ENCODE measurements around the gene ATP5F1E. TPM values are rescaled to one million over a fixed set of nuclear protein-coding genes. Genes with fewer than 3 reads are reported as not detected.

Gene ATP5F1E
- total RNA-seq, 4 donors from 2014 or later: 27.1 to 38.2 (median 33.7) TPM

DNA sequence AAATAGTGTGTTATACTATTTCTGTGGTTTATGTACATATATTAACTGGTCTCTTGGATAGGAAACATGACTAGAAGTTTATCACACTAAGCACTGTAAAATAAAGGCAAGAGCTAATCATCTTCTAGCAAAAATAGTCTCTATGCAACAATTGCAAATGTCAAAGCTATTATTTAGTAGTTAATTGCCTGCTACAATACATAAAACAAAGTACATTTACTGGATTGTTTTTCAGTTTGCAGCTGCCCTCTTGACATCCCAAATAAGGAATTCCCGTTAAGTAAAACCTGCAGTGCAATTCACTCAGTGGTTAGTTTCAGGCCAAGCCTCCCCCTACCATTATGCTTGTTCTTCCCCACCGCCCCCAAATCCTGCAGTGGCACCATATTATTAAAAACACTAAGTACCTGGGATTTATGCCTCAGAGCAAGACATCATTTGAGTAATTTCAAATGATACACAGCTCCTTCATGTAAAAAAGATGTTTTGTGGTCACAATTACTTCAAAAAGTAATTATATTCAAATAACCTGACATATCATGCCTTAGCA is 1.6 kb upstream of the ATP5F1E start:
- Histone ChIP-seq H3K4me1 (peaks cover 34 to 37% of the 10 kb centered on the region in 2 donors), H3K4me3 (no peak overlapping the region), H3K27ac (no peak overlapping the region), H3K27me3 (no peaks in the 10 kb centered on the region), H3K9me3 (no peaks in the 10 kb centered on the region), H3K36me3 (peaks cover 0 to 56% of the 10 kb centered on the region in 2 donors)
- ATAC-seq (no peak), DNase-seq (no peak)
- in situ Hi-C loops (cut with MboI; ENCODE audit: low sequenced_read_pairs in 4 of 4) (loop anchor here in 2 of 4 donors (10.0 to 25.0 kb wide), 2 partner anchors 49 to 346 kb away; partner anchors contain the start of genes NELFCD (in 2 of the 2) and NPEPL1 (in 1 of the 2)), intact Hi-C loops (cut with DNase I; ENCODE audit: low total_unique reads) (loop anchor here (2.0 to 5.0 kb wide), 3 partner anchors 126 to 381 kb away; partner anchors contain the start of gene STX16)
- TF ChIP-seq POLR2A (IDR thresholded peaks at IDR 0.05): no peak

DNA sequence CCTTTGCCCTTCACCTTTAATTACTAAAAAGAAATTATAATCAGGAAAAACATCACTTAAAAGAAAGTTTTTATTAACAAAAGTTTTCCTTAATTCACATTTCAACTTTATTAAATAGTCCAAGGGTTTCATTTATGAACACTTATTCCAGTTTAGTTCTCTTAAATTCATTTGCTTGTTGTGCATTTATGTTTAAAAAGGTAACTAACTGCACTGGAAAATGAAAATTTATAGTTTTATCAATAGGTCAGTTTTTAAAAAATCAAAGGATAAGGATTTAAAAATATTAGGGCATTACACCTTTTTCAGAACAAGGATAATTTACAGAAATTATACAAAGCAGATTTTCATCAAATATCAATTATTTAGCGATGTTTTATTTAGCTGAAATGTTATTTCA is 958 bp upstream of the ATP5F1E start:
- Histone ChIP-seq H3K4me3 (peak overlapping the region; percentile 79 to 92 (median 88)), H3K27me3 (no peaks in the 10 kb centered on the region), H3K36me3 (peaks cover 0 to 58% of the 10 kb centered on the region in 2 donors), H3K27ac (peak overlapping the region; percentile 89 to 97 (median 95)), H3K9me3 (no peaks in the 10 kb centered on the region), H3K4me1 (peaks cover 40 to 43% of the 10 kb centered on the region in 2 donors)
- intact Hi-C loops (cut with DNase I; ENCODE audit: low total_unique reads): loop anchor here (2.0 to 5.0 kb wide), 3 partner anchors 126 to 381 kb away; partner anchors contain the start of gene STX16
- in situ Hi-C loops (cut with MboI; ENCODE audit: low sequenced_read_pairs in 4 of 4): loop anchor here in 2 of 4 donors (10.0 to 25.0 kb wide), 2 partner anchors 48 to 346 kb away; partner anchors contain the start of genes NELFCD (in 2 of the 2) and NPEPL1 (in 1 of the 2)
- no peak for TF ChIP-seq POLR2A (IDR thresholded peaks at IDR 0.05)
- TF ChIP-seq, protein P1, sequence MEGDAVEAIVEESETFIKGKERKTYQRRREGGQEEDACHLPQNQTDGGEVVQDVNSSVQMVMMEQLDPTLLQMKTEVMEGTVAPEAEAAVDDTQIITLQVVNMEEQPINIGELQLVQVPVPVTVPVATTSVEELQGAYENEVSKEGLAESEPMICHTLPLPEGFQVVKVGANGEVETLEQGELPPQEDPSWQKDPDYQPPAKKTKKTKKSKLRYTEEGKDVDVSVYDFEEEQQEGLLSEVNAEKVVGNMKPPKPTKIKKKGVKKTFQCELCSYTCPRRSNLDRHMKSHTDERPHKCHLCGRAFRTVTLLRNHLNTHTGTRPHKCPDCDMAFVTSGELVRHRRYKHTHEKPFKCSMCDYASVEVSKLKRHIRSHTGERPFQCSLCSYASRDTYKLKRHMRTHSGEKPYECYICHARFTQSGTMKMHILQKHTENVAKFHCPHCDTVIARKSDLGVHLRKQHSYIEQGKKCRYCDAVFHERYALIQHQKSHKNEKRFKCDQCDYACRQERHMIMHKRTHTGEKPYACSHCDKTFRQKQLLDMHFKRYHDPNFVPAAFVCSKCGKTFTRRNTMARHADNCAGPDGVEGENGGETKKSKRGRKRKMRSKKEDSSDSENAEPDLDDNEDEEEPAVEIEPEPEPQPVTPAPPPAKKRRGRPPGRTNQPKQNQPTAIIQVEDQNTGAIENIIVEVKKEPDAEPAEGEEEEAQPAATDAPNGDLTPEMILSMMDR (IDR thresholded peaks at IDR 0.05 in 4 of 5, conservative IDR thresholded peaks at IDR 0.05 in 1 of 5): no peak
- DNase-seq (no peak), ATAC-seq (no peak)

DNA sequence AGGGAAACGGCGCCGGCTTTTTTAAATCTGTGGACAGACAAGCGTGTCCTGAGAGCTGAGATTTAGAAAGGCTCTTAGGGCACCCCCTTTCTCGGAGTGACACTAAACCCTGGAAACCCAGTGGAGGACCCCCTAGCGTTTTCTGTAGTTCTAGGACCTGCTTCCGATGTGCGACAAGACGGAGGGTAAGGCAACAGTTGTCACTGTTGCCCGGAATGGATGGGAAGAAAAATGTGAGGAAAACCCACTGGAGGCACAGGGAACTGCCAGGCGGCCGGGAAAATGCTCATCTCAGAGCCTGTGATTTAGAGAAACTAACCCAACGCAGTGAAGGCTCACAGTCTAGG is 551 bp upstream of the ATP5F1E start:
- in situ Hi-C loops (cut with MboI; ENCODE audit: low sequenced_read_pairs in 4 of 4): loop anchor here in 2 of 4 donors (10.0 to 25.0 kb wide), 2 partner anchors 48 to 345 kb away; partner anchors contain the start of genes NELFCD (in 2 of the 2) and NPEPL1 (in 1 of the 2)
- peaks cover 0 to 58% of the 10 kb centered on the region in 2 donors for H3K36me3 ChIP-seq
- peak overlapping the region; percentile 89 to 97 (median 95) for H3K27ac ChIP-seq
- TF ChIP-seq, protein P1 (IDR thresholded peaks at IDR 0.05 in 4 of 5, conservative IDR thresholded peaks at IDR 0.05 in 1 of 5): peak in 4 of 5 experiments; percentile 17 to 43 (median 22)
- no peak for TF ChIP-seq POLR2A (IDR thresholded peaks at IDR 0.05)
- peak; percentile 39 to 47 for ATAC-seq
- no peaks in the 10 kb centered on the region for H3K9me3 ChIP-seq
- peak overlapping the region; percentile 79 to 92 (median 88) for H3K4me3 ChIP-seq
- intact Hi-C loops (cut with DNase I; ENCODE audit: low total_unique reads): loop anchor here (1.0 to 5.0 kb wide), 5 partner anchors 10 to 380 kb away; partner anchors contain the start of genes NELFCD, PRELID3B and STX16
- no peak for DNase-seq
- H3K27me3 ChIP-seq: no peaks in the 10 kb centered on the region
- peaks cover 44 to 47% of the 10 kb centered on the region in 2 donors for H3K4me1 ChIP-seq

DNA sequence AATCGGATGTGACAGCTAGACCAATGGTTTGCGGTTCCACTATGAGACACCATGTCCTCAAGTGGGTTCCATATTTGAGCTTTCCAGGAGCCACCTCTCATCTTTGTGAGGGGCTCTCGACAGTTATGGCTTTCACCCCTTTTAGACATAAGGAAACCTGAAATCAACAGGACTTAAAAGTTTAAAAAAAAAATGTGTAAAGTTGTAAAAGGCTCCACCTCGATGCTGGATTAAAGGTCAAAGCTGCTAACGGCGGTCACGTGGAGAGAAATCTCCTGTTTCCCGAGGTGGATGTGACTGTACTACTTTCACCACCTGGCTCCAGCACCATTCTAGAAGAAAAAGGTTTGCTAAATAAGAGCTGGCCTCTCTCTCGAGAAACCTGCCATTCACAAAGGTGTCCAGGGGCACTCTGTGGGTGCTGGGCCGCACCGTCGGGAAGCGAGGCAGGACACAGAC is 542 bp downstream of the ATP5F1E start:
- Histone ChIP-seq H3K36me3 (peaks cover 0 to 57% of the 10 kb centered on the region in 2 donors), H3K9me3 (no peaks in the 10 kb centered on the region), H3K4me3 (peak overlapping the region; percentile 77 to 88 (median 83)), H3K27me3 (no peaks in the 10 kb centered on the region), H3K4me1 (peaks cover 47% of the 10 kb centered on the region in 2 donors), H3K27ac (peak overlapping the region; percentile 89 to 97 (median 95))
- in situ Hi-C loops (cut with MboI; ENCODE audit: low sequenced_read_pairs in 4 of 4): loop anchor here in 2 of 4 donors (10.0 to 25.0 kb wide), 2 partner anchors 47 to 344 kb away; partner anchors contain the start of genes NELFCD (in 2 of the 2) and NPEPL1 (in 1 of the 2)
- intact Hi-C loops (cut with DNase I; ENCODE audit: low total_unique reads): loop anchor here (1.0 to 5.0 kb wide), 6 partner anchors 11 to 379 kb away; partner anchors contain the start of genes CTSZ, NELFCD, PRELID3B and STX16
- TF ChIP-seq POLR2A (IDR thresholded peaks at IDR 0.05): no peak
- TF ChIP-seq, protein P1 (IDR thresholded peaks at IDR 0.05 in 4 of 5, conservative IDR thresholded peaks at IDR 0.05 in 1 of 5): no peak
- ATAC-seq (peak; percentile 28 to 34), DNase-seq (no peak)

Measured in gastrocnemius medialis (tissue), 4 donors.